Astrocyte (in vitro differentiated cells and primary cell): ENCODE measurements around the gene TRAF6. TPM values are rescaled to one million over a fixed set of nuclear protein-coding genes. Genes with fewer than 3 reads are reported as not detected.

Experiments used
- DNase-seq: peaks from one replicate; pipeline ENCODE4 v3.0.0-alpha.2; 2010; ENCODE audit warnings: low read depth
- FAIRE-seq: peaks from 2 replicates; lab custom pipeline; 2011; peaks lifted over from hg19 to GRCh38; lab: Jason Lieb, UNC
- H2AFZ ChIP-seq: 2 replicates; pipeline ENCODE4 v1.6.0; 2012; ENCODE audit warnings: low read depth, low read length, inconsistent platforms
- H3K27ac ChIP-seq: 2 replicates; pipeline ENCODE4 v1.5.1; 2011; ENCODE audit warnings: low read depth, low read length, inconsistent platforms
- H3K27me3 ChIP-seq: 2 replicates; pipeline ENCODE4 v1.6.0; 2011; ENCODE audit warnings: low read length, inconsistent platforms; ENCODE audit not compliant: insufficient read depth
- H3K36me3 ChIP-seq: 2 replicates; pipeline ENCODE4 v1.5.1; 2011; ENCODE audit warnings: low read length, inconsistent platforms; ENCODE audit not compliant: insufficient read depth
- H3K4me1 ChIP-seq: 2 replicates; pipeline ENCODE4 v1.5.1; 2011; ENCODE audit warnings: low read length, inconsistent platforms; ENCODE audit not compliant: insufficient read depth
- H3K4me2 ChIP-seq: 2 replicates; pipeline ENCODE4 v1.6.0; 2012; ENCODE audit warnings: low read length, inconsistent platforms
- H3K4me3 ChIP-seq: 2 replicates; pipeline ENCODE4 v1.5.1; 2011; ENCODE audit warnings: low read depth, mild to moderate bottlenecking, low read length, inconsistent platforms; ENCODE audit not compliant: insufficient read depth
- H3K79me2 ChIP-seq: 2 replicates; pipeline ENCODE4 v1.6.0; 2012; ENCODE audit warnings: mild to moderate bottlenecking, low read length, inconsistent platforms; ENCODE audit not compliant: insufficient read depth
- H3K9ac ChIP-seq: 2 replicates; pipeline ENCODE4 v1.6.0; 2012; ENCODE audit warnings: mild to moderate bottlenecking, low read length, inconsistent platforms
- H3K9me3 ChIP-seq: 2 replicates; pipeline ENCODE4 v1.5.1; 2012; ENCODE audit warnings: low read depth, mild to moderate bottlenecking, low read length, inconsistent platforms; ENCODE audit not compliant: insufficient read depth
- H4K20me1 ChIP-seq: 2 replicates; pipeline ENCODE4 v1.6.0; 2012; ENCODE audit warnings: low read length, inconsistent platforms; ENCODE audit not compliant: insufficient read depth
- H3K27ac Mint-ChIP-seq: one replicate; pipeline ENCODE4 v1.8.0; 2021; ENCODE audit warnings: mild to moderate bottlenecking, mixed read lengths; ENCODE audit not compliant: unreplicated experiment
- H3K27me3 Mint-ChIP-seq: one replicate; pipeline ENCODE4 v1.8.0; 2021; ENCODE audit warnings: low read depth, mixed read lengths; ENCODE audit not compliant: unreplicated experiment
- H3K36me3 Mint-ChIP-seq: one replicate; pipeline ENCODE4 v1.8.0; 2021; ENCODE audit warnings: low read depth, mixed read lengths; ENCODE audit not compliant: unreplicated experiment
- H3K4me1 Mint-ChIP-seq: one replicate; pipeline ENCODE4 v1.8.0; 2021; ENCODE audit warnings: low read depth, mixed read lengths; ENCODE audit not compliant: unreplicated experiment
- H3K4me3 Mint-ChIP-seq: one replicate; pipeline ENCODE4 v1.8.0; 2021; ENCODE audit warnings: mild to moderate bottlenecking, moderate library complexity, mixed read lengths; ENCODE audit not compliant: unreplicated experiment
- H3K9me3 Mint-ChIP-seq: one replicate; pipeline ENCODE4 v1.8.0; 2021; ENCODE audit warnings: mild to moderate bottlenecking, mixed read lengths; ENCODE audit not compliant: unreplicated experiment
- EZH2 ChIP-seq: IDR thresholded peaks from 2 replicates; pipeline ENCODE4 v1.6.1; 2012; ENCODE audit warnings: mild to moderate bottlenecking, low read length, inconsistent platforms; ENCODE audit not compliant: insufficient read depth
- total RNA-seq: library from RNA; stranded (reverse); gene quantifications from 2 replicates; pipeline ENCODE4 v1.2.1, GENCODE V29; 2021
- TF ChIP-seq, protein P1 (sequence below): IDR thresholded peaks from 2 replicates; pipeline ENCODE4 v1.5.1; 2011; ENCODE audit warnings: low read depth, mild to moderate bottlenecking, inconsistent platforms, low read length, moderate library complexity; ENCODE audit not compliant: insufficient read depth

TRAF6 gene
- total RNA-seq, 1 donor from 2014 or later = 19.4 TPM

DNA sequence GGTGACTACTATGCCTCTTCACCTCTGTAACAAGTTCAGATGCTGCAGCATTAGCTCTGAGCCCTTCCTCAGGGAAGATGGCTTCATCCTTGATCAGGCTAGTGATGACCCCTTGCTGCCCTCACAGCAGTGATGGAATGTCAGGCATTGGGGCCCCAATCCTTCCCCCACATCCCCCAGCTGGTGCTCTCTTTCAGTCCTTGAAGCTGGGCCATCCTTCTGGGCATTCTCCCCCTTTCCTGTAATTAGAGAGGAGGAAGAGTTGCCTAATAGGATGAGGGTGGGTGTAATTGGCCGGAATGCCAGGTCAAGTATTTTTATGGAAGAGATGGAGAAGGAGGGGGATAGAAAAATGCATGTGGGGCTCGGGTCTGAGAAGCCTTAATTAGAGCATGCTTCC, 62.6 kb downstream of the TRAF6 start:
- DNase-seq = no peak

DNA sequence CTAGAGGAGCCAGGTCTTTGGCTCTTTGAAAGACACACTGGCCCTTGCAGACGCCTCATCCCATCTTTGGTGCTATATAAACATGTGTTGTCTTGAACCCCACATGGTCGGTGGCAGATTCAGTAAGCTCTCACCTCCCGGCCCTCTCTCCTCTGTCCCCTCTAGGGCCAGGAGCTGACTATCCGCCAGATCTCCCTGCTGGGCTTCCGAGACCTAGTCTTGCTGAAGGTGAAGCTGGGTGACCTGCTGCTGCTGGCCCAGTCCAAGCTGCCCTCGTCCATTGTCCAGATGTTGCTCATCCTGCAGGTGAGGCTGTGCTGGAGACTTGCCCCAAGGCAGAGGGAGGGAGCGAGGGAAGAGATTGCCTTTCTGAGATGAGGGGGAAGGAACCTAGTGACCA, 63.9 kb downstream of the TRAF6 start:
- Histone ChIP-seq H3K27ac (no peak overlapping the region), H4K20me1 (no peaks in the 10 kb centered on the region), H3K36me3 (peaks cover 14% of the 10 kb centered on the region), H3K79me2 (no peaks in the 10 kb centered on the region), H3K4me1 (no peaks in the 10 kb centered on the region), H3K9ac (no peak overlapping the region), H3K4me2 (no peak overlapping the region), H3K27me3 (no peaks in the 10 kb centered on the region), H3K9me3 (no peaks in the 10 kb centered on the region), H2AFZ (no peak overlapping the region), H3K4me3 (no peak overlapping the region)
- Mint-ChIP-seq H3K9me3 (no peaks in the 10 kb centered on the region), H3K36me3 (peaks cover 64% of the 10 kb centered on the region), H3K4me3 (peak overlapping the region; percentile 17), H3K27me3 (no peaks in the 10 kb centered on the region), H3K4me1 (peaks cover 6% of the 10 kb centered on the region), H3K27ac (no peak overlapping the region)
- DNase-seq (no peak), FAIRE-seq (no peak)
- TF ChIP-seq, protein P1, sequence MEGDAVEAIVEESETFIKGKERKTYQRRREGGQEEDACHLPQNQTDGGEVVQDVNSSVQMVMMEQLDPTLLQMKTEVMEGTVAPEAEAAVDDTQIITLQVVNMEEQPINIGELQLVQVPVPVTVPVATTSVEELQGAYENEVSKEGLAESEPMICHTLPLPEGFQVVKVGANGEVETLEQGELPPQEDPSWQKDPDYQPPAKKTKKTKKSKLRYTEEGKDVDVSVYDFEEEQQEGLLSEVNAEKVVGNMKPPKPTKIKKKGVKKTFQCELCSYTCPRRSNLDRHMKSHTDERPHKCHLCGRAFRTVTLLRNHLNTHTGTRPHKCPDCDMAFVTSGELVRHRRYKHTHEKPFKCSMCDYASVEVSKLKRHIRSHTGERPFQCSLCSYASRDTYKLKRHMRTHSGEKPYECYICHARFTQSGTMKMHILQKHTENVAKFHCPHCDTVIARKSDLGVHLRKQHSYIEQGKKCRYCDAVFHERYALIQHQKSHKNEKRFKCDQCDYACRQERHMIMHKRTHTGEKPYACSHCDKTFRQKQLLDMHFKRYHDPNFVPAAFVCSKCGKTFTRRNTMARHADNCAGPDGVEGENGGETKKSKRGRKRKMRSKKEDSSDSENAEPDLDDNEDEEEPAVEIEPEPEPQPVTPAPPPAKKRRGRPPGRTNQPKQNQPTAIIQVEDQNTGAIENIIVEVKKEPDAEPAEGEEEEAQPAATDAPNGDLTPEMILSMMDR = no peak

More for the DNA sequence above, 62.6 kb downstream of the TRAF6 start:
- H3K9ac ChIP-seq = no peak overlapping the region
- no peaks in the 10 kb centered on the region for H3K27me3 ChIP-seq
- no peak overlapping the region for H2AFZ ChIP-seq
- H3K4me2 ChIP-seq = no peak overlapping the region
- H3K4me3 Mint-ChIP-seq = no peak overlapping the region
- no peaks in the 10 kb centered on the region for H3K9me3 ChIP-seq
- no peak for FAIRE-seq
- peaks cover 17% of the 10 kb centered on the region for H3K4me1 Mint-ChIP-seq
- H3K27ac ChIP-seq = no peak overlapping the region
- peaks cover 14% of the 10 kb centered on the region for H3K36me3 ChIP-seq
- peaks cover 6% of the 10 kb centered on the region for H3K4me1 ChIP-seq
- no peaks in the 10 kb centered on the region for H3K9me3 Mint-ChIP-seq
- no peaks in the 10 kb centered on the region for H4K20me1 ChIP-seq
- no peak overlapping the region for H3K4me3 ChIP-seq
- H3K27ac Mint-ChIP-seq = no peak overlapping the region
- peaks cover 69% of the 10 kb centered on the region for H3K36me3 Mint-ChIP-seq
- H3K27me3 Mint-ChIP-seq = no peaks in the 10 kb centered on the region
- no peak for TF ChIP-seq EZH2
- TF ChIP-seq, protein P1 = no peak
- no peaks in the 10 kb centered on the region for H3K79me2 ChIP-seq

DNA sequence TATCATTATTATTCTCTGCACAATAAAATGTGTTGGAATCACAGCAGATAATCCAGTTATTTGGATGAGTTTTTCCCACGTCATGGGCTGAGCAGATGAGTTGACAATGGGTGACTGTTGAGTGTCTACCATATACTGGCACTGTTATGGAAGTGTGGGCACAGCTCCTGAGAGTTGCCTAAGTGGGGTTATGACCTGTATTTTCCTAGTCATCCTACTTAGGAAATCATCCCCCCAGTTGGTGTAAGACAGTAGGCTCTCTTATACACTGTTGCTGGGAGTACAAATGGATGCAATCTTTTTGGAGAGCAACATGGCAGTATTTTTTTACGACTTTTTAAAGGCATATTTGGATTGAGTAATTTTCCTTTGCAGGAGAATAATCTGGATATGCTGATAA, 66.4 kb downstream of the TRAF6 start:
- TF ChIP-seq EZH2 = no peak
- TF ChIP-seq, protein P1 = no peak
- no peak overlapping the region for H3K4me3 Mint-ChIP-seq
- no peaks in the 10 kb centered on the region for H4K20me1 ChIP-seq
- FAIRE-seq (no peak), DNase-seq (no peak)
- H3K9me3 Mint-ChIP-seq = no peaks in the 10 kb centered on the region
- no peaks in the 10 kb centered on the region for H3K27me3 Mint-ChIP-seq
- H3K79me2 ChIP-seq = no peaks in the 10 kb centered on the region
- peaks cover 15% of the 10 kb centered on the region for H3K36me3 ChIP-seq
- H3K4me1 ChIP-seq = no peaks in the 10 kb centered on the region
- no peak overlapping the region for H2AFZ ChIP-seq
- no peak overlapping the region for H3K9ac ChIP-seq
- H3K4me3 ChIP-seq = no peak overlapping the region
- no peak overlapping the region for H3K27ac Mint-ChIP-seq
- peaks cover 62% of the 10 kb centered on the region for H3K36me3 Mint-ChIP-seq
- H3K4me1 Mint-ChIP-seq = peaks cover 2% of the 10 kb centered on the region
- H3K9me3 ChIP-seq = no peaks in the 10 kb centered on the region
- H3K27me3 ChIP-seq = no peaks in the 10 kb centered on the region
- no peak overlapping the region for H3K27ac ChIP-seq
- H3K4me2 ChIP-seq = no peak overlapping the region
